GM10847 (cell line): ENCODE data around the gene MAPK8IP1.

ENCODE experiments used
- POLR2A ChIP-seq: IDR thresholded peaks from 2 replicates; pipeline ENCODE4 v1.6.1; 2011; ENCODE audit not compliant: insufficient read length; ENCODE audit errors: extremely low read depth

Gene MAPK8IP1

GRCh38 chr11:45922425-45923082 is 37.1 kb downstream of the MAPK8IP1 start, which contains the start of gene LARGE2:
TSS of gene LARGE2 (plus strand) at chr11:45922656. CDS start at chr11:45922883, 227 bp downstream.
- no peak for TF ChIP-seq POLR2A

- TF ChIP-seq POLR2A: no peak
Measured at GRCh38 chr11:45924036-45924915, 38.8 kb downstream of the MAPK8IP1 start.

GRCh38 chr11:45924927-45925326 is 39.5 kb downstream of the MAPK8IP1 start:
- TF ChIP-seq POLR2A: no peak

DNA sequence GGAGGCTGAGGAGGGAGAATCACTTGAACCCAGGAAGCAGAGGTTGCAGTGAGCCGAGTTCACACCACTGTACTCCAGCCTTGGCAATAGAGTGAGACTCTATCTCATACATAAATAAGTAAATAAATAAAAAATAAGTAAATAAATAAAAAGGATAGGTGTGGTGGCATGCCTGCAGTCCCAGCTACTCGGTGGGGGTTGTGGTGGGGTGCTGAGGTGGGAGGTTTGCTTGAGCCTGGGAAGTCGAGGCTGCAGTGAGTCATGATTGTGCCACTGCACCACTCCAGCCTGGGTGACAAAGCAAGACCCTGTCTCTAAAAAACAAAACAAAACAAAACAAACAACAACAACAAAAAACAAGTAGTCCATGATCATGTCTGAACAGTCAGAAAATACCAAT is 40.1 kb downstream of the MAPK8IP1 start:
- TF ChIP-seq POLR2A: no peak

GRCh38 chr11:45926001-45926401 is 40.5 kb downstream of the MAPK8IP1 start:
- no peak for TF ChIP-seq POLR2A

GRCh38 chr11:45926536-45927331 is 41.3 kb downstream of the MAPK8IP1 start:
- TF ChIP-seq POLR2A: no peak

DNA sequence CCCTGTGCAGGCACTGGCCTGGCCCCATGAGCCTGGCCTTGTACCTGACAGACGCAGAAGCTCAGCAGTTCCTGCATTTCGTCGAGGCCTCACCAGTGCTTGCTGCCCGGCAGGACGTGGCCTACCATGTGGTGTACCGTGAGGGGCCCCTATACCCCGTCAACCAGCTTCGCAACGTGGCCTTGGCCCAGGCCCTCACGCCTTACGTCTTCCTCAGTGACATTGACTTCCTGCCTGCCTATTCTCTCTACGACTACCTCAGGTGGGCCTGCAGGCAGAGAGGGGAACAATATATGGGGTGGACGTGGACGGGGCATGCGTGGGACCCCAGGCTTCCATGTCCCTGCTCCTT is 41.9 kb downstream of the MAPK8IP1 start:
- no peak for TF ChIP-seq POLR2A

GRCh38 chr11:45927684-45928413 is 42.4 kb downstream of the MAPK8IP1 start:
- TF ChIP-seq POLR2A: no peak

GRCh38 chr11:45928535-45929215 is 43.2 kb downstream of the MAPK8IP1 start:
- TF ChIP-seq POLR2A: no peak

GRCh38 chr11:45929486-45930030 is 44.1 kb downstream of the MAPK8IP1 start:
- no peak for TF ChIP-seq POLR2A

GRCh38 chr11:45930031-45930794 is 44.8 kb downstream of the MAPK8IP1 start:
- no peak for TF ChIP-seq POLR2A

DNA sequence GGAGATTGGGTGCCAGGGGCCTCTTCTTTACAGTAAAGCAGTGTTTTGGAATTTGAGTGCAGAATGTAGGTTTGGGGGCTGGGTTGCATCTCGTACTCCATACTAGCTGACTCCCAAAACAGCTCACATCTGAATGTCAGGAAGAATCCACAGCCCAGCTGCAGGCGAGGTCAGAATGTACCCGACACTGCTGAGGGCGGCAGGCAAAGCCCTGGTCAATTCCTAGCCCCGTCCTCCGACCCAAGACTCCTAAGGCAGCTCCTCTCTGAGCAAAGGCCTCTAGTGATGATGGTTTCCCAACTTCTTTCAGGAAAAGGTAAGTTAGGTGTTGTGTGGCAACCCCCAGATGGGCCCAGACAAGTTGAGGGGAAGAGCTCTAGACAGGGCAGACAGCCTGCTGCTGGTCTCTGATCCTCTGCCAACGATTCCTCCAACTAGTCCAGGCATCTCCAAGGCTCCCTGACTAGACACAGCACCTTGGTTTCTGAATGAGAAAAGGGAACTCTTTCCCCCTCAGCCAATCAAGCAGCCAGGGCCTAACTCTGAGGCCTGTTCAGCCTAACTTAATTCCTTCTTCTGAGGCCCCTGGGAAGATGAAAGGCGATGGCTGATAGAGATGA is 45.6 kb downstream of the MAPK8IP1 start:
- no peak for TF ChIP-seq POLR2A

GRCh38 chr11:45931739-45932138 is 46.3 kb downstream of the MAPK8IP1 start:
- no peak for TF ChIP-seq POLR2A
